ENCODE data around the gene FRAS1.
"Not testable (repeated sequence)": the region's sequence is repeated elsewhere in the genome, so short reads cannot be mapped to it uniquely, and the experiment has no call there.

The FRAS1 gene

DNA sequence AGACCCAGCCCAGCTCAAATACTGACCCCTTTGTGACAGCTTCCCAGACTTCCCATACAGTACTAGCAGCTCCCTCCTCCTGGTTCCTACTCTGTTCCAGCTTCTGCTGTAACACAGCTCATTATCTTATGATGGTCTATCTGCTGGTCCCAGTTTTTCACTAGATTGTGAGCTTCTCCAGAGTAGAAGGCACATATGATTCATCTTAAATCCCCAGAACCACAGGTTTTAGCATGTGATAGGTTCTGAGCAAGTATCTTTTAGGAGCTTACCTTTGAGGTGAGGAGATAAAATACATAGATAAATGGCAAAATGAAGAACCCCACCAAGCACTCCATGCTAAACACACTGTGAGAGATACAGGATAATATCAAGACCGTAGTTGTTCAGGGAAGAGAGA is 466.9 kb downstream of the FRAS1 start:
- no peak for DNase-seq

DNA sequence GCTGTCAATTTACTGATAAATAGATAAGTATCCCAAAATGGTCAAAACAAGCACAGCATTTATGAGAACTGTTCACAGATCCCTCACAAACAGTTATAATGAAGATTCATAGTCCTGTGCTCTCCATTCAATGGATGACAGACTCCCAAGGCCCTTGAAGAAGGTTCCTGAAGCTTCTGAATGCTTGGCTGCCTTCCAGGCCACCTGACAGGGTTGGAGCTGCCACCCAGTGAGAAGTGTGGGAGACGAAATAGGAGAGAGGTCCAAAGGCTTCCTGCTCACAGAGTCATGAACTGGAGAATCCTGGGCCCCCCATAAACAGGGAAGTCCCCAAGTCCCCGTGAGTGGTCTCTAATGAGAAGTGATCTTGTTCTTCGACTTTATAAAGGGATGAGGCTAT is 468.4 kb downstream of the FRAS1 start:
- no peak for DNase-seq

DNA sequence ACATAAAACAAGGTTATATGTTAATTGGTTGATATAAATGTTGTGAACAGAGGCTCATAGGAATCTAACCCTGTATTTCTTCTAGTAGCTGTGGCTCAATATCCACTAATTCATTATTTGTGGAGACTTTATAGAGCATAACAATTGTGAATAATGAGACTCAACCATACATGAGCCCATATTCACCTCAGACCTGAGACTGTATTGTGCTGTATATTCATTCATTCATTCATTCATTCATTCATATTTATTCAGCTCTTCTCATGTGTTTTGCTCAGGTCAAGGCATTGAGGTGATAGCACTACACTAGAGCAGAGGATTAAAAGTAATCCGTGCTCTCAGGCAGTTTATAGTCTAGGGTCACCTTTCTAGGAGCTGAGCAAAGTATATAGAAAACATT is 470.0 kb downstream of the FRAS1 start:
- DNase-seq, result no peak

DNA sequence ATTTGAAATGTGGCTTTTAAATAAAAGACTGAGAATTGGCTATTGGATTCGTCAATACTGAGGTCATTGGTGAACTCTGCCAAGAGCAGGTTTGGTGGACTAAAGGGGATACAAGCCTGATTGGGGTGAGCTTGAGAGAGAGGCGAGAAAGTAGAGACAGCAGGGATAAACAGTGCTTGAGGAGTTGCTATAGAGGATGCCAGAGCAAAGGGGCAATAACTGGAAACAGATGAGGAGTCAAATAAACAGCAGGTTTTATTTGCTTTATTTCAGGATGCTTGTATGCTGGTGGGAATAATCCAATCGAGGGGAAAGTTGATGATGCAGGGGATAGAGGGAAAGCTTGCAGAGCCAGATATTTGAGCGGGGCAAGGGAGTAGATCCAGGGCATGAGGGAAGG is 470.4 kb downstream of the FRAS1 start:
- DNase-seq, result no peak

DNA sequence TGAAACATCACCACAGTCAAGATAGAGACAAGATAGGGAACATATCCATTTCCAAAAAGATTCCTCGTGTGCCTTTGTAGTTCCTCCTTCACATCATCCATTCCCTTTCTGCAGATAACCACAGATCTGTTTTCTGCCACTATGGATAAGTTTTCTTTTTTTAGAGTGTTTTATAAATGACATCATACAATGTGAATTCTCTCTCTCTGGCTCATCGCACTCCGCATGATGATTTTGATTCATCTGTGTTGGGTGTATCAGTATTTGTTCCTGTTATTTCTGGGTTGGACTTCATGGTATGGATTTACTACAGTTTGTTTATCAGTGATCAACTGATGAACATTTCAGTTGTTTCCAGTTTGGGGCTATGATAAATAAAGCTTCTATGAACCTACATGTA is 471.2 kb downstream of the FRAS1 start:
- DNase-seq, result no peak

DNA sequence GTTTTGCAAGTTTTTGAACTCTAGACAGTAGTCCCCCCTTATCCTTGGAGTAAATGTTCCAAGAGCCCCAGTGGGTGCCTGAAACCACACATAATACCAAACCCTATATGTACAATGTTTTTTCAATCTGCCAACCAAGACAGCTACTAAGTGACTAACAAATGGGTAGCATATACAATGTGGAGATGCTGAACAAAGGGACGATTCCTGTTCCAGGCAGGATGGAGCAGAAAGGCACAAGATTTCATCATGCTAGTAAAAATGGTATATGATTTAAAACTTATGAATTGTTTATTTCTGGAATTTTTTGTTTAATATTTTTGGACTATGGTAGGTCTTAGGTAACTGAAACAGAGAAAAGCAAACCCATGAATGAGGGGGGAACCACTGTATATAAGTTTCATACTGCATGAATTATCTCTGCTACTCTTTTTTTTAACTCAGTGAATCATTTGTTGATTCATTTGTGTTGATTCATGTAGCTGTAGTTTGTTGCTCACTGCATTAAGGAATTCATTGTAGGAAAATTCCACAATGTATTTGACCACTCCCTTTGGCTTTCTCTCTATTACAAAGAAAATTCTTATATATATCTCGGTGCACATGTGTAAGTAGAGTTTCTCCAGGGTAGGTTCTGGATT is 472.6 kb downstream of the FRAS1 start:
- DNase-seq, result no peak

DNA sequence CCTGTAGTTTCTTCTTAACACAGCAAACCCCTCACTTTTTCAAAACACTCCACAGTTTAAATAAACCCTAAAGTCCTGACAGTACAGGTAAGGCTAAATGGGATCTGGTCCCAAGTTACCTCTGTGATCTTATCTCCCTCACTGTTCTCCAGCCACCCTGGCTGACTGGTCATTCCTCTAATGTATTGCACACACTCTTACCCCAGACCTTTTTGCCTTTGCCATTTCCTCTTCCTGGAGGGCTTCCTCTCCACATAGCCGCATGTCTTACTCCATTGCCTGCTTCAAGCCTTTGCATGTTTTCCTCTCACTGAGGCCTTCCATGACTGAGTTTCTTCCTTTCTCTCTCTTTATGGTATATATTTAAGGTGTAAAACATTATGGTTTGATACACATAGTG is 474.9 kb downstream of the FRAS1 start:
- DNase-seq, result no peak

DNA sequence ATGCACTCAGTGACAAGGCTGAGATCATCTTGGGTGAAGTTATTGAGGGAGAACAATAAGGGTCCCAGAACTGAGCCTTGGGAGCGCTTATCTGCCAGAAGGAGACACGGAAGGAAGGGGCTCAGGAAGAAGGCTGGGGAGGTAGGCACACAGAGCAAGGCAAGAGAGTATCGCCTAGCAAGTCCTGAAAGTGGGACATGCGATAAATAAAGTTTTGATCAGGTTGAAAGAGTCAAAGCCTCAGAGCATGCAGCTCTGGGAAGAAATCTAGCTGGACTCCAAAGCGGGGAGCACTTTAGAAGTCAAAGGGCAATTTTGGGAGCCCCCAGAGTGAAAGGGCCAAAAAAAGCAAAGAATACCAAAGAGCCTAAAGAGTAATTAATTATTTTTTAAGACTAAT is 476.7 kb downstream of the FRAS1 start:
- no peak for DNase-seq

DNA sequence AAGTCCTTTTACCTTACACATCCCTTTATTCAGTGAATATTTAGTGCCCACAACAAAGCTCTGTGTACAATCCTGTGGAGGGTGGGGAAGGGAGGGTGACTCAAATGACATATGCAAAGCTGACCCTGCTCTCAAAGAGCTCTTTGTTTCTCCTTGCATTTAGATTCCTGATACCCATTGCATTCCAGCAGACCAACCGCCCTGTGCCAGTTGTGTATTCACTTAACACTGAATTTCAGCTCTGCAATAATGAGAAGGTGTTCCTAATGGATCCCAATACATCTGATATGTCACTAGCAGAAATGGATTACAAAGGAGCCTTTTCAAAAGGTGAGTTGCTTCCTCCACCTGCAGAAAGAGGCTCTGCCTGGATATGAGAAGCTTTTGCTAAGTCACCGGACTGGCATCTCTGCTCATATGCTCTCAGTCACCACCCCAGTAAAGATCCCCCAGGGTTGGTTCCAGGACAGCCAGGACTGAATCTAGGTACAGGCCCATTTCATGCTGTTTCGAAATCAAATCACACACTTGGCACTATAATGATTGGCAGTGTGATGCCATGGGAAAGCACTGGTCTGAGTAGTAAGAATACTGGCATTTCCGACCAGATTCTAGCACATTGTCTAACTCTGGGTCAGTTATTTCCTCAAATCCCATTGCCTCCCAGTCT is 477.3 kb downstream of the FRAS1 start:
- no peak for DNase-seq

DNA sequence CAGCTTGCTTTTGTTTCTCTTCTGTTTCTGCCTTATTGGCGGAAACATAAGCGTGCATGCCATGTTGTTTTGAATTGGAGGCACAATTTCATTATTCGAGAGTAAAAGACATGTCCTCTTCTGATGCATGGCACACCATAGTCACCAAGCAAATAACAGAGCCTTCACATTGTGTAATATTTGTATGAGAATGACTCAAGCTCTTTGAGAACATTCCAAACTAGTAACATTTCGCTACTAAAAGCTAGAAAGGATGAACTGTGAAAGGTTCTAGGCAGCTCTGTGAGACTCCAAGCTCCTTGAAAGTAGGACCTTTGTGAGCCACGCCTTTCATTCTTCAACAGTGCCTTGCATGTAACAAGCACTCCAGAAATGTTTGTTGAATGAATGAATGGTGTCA is 485.2 kb downstream of the FRAS1 start:
- no peak for DNase-seq

DNA sequence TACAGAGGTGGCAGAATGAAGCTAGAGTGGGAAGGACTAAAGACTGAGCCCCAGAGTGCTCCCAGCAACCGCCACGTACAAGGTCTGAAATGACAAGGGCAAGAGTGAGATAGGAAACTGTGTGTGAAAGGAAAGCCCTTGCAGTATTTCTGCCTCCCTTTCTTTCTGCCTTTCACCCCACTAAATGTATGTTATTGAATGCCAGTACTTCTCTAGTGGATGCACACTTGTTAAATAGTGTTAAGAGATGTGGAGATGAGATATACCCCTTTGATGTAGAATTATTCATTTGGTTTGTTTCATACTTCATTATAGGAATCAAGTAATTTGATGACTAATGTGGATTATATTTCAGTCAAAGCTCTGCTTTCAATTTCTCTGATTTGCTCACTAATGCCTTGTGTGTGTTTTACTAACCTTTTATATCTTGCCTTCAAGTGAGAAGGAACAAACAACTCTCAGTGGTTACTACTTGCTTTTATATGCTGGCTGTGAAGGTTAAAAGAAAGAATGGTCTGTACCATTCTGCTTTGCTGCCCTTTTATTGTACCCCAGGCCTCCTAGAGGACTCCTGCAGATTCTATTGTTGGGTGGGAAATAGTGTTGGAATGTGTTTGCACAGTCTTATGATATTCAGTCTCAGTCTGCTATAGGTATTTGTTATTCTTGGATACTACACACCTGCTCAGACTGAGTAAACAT is 486.5 kb downstream of the FRAS1 start:
- DNase-seq, result no peak

DNA sequence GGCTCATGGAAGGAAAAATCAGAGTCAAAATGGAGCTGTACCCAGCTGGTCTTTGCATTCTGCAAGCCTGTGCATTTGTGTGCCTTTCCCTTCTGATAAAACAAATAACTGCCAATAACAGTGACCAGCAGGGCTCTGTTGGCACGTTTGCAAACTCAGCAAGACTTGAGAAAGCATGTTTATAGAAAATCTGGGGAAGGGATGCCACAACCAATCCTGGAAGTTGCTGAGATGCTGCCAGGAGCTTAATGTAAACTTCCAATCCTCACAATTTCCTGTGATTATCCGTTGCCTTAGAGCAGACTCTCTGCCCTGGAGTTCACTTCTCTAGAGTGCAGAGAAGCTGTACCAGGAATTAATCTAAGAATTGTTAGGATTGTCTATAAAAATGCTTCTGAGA is 487.6 kb downstream of the FRAS1 start:
- DNase-seq, result no peak

DNA sequence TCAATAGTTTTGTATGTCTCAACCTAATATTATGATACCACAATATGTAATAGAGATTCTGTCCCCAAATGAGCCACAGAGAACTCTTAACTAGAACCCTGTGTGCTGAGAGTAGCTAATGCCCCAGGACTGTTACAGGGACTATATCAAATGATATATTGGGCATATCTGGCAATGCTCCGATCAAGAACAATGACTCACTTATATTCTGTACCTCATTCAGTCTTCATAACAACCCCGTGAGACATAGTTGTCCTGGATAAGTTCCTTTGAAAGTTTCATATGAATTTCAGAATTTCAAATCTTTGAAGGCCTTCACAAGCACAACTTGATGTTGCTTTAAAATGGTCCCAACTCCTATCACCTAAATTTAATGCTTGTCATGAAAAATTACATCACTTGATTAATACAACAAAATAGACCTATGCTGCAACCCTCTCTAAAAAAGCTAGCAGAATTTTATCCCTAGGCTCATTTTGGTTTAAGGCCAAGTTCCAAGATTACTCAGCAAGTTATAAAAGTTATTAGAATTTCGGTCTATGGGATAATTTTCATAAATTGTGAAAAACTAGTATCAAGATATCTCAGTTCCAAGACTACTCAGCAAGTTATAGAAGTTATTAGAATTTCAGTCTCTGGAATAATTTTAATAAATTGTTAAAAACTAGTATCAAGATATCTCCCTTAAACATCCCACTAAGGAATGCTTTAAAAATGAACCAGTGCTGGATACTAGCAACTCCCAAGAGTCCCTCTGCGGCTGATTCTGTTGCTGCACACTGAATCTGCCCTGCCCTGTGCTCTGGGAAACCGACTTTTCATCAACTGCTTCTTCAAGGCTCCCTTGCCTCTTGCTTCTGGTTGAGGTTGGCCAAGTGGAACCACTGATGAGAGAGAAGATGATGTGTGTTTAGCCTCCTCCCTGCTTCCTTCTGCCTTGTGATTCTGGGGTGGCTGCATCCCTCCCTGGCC is 488.4 kb downstream of the FRAS1 start:
- no peak for DNase-seq

DNA sequence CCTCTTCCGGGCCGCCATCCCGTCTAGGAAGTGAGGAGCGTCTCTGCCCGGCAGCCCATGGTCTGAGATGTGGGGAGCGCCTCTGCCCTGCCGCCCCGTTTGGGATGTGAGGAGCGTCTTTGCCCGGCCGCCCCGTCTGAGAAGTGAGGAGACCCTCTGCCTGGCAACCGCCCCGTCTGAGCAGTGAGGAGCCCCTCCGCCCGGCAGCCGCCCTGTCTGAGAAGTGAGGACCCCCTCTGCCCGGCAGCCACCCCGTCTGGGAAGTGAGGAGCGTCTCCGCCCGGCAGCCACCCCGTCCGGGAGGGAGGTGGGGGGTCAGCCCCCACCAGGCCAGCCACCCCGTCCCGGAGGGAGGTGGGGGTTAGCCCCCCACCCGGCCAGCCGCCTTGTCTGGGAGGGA is 490.8 kb downstream of the FRAS1 start:
- DNase-seq, result not testable (repeated sequence)

DNA sequence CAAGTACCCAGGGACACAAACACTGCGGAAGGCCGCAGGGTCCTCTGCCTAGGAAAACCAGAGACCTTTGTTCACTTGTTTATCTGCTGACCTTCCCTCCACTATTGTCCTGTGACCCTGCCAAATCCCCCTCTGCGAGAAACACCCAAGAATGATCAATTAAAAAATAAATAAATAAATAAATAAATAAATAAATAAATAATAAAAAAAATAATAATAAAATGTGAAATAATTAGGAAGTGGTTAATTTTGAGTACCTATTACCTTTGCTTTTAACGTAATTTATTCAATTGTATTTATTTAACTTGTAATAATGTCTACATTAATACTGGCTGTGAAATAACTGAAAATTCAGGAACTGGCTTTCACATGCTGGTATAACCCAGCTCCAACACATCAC is 491.8 kb downstream of the FRAS1 start:
- not testable (repeated sequence) for DNase-seq

DNA sequence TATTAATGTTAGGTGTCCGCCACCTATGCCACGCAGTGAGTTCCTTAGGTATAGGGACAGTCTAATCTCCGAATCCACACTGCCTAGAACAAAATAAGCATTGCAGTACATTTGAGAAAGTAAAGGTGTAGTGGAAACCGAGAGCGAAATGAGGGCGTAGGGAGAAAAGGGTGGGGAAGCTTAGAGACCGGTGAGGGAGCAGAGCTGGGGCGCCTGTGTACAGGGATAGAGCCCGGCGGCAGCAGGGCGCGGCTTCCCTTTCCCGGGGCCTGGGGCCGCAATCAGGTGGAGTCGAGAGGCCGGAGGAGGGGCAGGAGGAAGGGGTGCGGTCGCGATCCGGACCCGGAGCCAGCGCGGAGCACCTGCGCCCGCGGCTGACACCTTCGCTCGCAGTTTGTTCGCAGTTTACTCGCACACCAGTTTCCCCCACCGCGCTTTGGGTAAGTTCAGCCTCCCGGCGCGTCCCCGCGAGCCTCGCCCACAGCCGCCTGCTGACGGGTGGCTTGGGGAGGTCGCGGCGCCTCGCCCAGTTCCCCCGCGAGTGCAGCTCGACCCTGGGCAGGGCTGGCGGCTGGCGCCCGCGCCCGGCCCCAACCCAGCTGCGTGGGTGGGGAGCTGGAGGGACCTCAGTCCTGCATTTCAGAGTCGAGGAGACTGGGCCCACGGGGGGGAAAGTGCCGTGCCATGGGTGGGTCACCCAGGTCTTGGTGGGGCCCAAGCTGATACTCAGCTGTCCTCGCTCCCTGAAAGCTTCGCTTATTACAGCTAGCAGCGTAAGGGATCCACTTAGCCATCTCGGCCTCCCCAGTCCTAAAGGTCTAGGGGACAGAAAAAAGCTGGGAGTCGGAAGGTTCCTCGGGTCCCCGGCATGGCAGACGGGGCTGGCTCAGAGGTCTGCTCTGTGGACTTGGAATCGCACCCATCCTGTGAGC is 494.6 kb downstream of the FRAS1 start, which contains the start of gene ANXA3:
TSS of gene ANXA3 (plus strand) at position 351 of the 932 bp plus-strand sequence. CDS start 2,704 bp downstream, outside the sequence.
- peak; percentile 69 for DNase-seq

DNA sequence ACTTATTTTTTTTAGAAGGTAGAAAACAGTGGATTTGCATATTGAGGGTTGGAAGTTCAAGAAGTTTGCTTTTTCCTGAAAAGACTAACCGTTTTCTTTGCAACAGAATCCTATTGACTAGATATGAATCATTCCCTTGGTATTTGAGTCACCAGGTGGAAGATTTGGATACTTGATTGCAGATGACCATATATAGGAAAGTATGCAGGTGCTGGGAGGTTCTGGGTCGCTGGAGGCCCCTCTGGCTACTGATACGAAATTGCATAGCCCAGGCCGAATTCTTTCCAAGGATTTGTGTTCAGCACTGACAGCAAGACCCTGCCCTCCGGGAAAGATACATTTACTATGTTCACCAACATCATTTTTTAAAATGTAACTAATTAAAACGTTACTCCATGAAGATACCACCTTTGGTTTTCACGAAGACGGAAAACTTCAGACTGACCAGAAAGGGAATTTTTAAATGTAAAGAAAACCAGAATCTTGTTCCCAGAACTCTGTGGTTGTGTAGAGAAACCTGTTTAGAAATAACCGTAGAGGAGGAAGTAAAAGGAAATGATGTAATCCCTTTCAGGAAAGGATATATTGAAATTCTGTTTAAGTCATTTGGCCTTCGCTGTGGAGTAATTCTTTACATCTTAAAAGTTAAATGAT is 495.4 kb downstream of the FRAS1 start:
- DNase-seq, result no peak

DNA sequence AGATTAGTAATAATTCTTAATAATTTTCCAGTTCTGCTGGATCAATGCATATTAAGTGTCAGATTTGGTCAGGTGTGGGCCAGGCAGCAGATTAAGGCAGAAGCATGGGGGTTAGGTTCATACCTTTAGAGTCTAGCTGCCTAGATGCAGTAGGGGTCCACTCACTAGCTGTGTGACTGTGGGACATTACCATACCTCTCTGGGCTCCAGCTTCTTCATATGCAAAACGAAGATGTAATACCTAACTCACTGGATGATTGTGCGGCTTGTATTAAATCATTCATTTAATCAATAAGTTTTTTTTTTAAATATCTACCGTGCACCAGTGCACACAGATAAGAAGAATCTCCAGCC is 495.9 kb downstream of the FRAS1 start:
- DNase-seq, result no peak

DNA sequence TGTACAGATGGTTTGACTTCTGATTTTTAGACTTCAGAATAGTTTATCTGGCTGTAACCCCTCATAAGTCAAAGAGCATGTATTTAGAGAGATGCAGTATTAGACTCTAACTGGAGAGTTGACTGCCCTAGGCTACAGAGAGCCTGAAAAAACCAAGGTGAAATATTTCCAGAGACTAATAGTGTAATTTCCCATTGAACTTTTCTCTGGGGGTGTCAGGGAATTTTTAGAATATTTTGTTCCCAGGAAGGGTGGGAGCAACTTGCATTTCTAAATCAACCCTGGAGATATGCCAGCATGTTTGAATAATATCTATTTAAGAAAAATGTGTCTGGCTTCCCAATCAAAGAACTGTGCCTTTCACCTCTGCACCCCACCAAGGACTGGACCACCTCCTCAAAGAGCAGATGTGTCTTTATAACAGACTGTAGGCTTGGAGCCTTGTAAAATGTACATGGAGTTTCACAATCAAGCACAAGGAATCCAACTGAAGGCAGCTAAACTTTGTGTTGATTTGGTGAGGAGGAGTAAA is 496.5 kb downstream of the FRAS1 start:
- no peak for DNase-seq

DNA sequence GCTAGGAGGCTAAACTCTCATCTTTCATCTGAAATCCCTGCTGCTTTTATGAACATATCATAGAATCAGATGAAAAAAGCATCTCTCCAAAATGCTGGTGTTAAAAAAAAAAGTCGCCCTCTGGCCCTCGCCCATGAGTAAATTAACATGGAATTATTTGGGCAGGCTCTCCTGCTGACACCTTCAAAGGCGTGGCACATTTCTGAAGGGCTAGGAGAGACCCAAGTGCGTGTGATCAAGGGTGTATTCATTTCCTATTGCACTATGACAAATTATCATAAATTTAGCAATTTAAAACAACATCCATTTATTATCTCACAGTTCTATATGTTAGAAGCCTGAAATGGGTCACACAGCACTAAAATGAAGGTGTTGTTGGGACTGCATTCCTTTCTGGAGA is 499.5 kb downstream of the FRAS1 start:
- no peak for DNase-seq

DNA sequence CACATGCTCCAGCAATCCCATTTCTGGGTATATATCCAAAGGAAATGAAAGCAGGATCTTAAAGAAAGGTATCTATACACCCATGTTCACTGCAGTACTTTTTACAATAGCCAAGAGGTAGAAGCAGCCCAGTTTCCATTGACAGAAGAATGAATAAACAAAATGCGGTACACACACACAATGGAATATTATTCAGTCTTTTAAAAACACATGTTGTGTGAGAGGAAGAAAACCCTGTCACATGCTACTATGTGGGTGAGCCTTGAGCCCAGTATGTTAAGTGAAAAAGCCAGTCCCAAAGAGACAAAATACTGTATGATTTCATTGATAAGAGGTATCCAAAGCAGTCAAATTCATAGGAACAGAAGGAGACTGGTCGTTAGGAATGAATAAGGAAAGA is 500.7 kb downstream of the FRAS1 start:
- no peak for DNase-seq
